GM12878 (cell line): ENCODE results near the gene ANO1. TPM values are rescaled to one million over a fixed set of nuclear protein-coding genes. Genes with fewer than 3 reads are reported as not detected.

ENCODE experiments used
- ATAC-seq: fragments of 200-7000 bp; cut with Tn5 transposase; 3 replicates; pipeline ENCODE4 v1.9.1; 2020; ENCODE audit warnings: mild to moderate bottlenecking, moderate library complexity
- BruUV-seq: library from RNA; stranded (reverse); fragments of 400-500 nt; replicated peaks from 2 replicates; lab custom pipeline; 2021; lab: Mats Ljungman, UMichigan
- CTCF ChIA-PET: fragments of 300-600 bp; sonication (Branson Sonifier 250); formaldehyde crosslinking; extraction: SDS; loops from one replicate; lab custom pipeline; 2021; ENCODE audit warnings: inconsistent platforms; lab: Yijun Ruan, JAX
- POLR2A ChIA-PET: fragments of 350-600 bp; formaldehyde crosslinking; extraction: SDS; loops from one replicate; lab custom pipeline; 2021; ENCODE audit warnings: inconsistent platforms; lab: Charles Lee
- RAD21 ChIA-PET: fragments of 300-600 bp; sonication (Branson Sonifier 250); formaldehyde crosslinking; loops from one replicate; lab custom pipeline; 2023; ENCODE audit warnings: antibody characterized with exemption; ENCODE audit not compliant: unreplicated experiment; lab: Charles Lee
- SMC1A ChIA-PET: fragments of 300-600 bp; sonication (Branson Sonifier 250); formaldehyde crosslinking; loops from one replicate; lab custom pipeline; 2023; ENCODE audit not compliant: unreplicated experiment, uncharacterized antibody; lab: Charles Lee
- DNase-seq: peaks from one replicate; pipeline ENCODE4 v3.0.0-alpha.2; 2011; ENCODE audit warnings: low read depth, low spot score
- FAIRE-seq: peaks from 3 replicates; lab custom pipeline; 2011; peaks lifted over from hg19 to GRCh38; lab: Jason Lieb, UNC
- H2AFZ ChIP-seq: 2 replicates; pipeline ENCODE4 v1.6.0; 2011; ENCODE audit warnings: low read depth, low read length, control low read depth; ENCODE audit not compliant: control insufficient read depth
- H3K27ac ChIP-seq: 2 replicates; pipeline ENCODE4 v1.5.1; 2011; ENCODE audit warnings: control low read depth; ENCODE audit not compliant: control insufficient read depth, insufficient read depth
- H3K27me3 ChIP-seq, 2 experiments: replicated peaks in 1 of 2; 2 replicates each; pipeline versions ENCODE4 v1.6.0 to v1.6.1; 2011; ENCODE audit warnings: low read length in 1 of 2; ENCODE audit not compliant: control insufficient read depth in 2 of 2, insufficient read depth in 2 of 2
- H3K36me3 ChIP-seq, 2 experiments: 2 replicates each; pipeline ENCODE4 v1.5.1; 2011; ENCODE audit warnings: low read length in 1 of 2; ENCODE audit not compliant: control insufficient read depth in 2 of 2, insufficient read depth in 2 of 2
- H3K4me1 ChIP-seq: 2 replicates; pipeline ENCODE4 v1.6.1; 2011; ENCODE audit warnings: mild to moderate bottlenecking, low read length, moderate library complexity, mixed read lengths; ENCODE audit not compliant: control insufficient read depth, insufficient read depth
- H3K4me2 ChIP-seq: 2 replicates; pipeline ENCODE4 v1.6.0; 2011; ENCODE audit warnings: control low read depth; ENCODE audit not compliant: control insufficient read depth, insufficient read depth
- H3K4me3 ChIP-seq: fragments of 200-600 bp; sonication (generic); 2 replicates; pipeline ENCODE4 v1.5.1; 2016
- H3K79me2 ChIP-seq: 2 replicates; pipeline ENCODE4 v1.6.0; 2011; ENCODE audit warnings: low read length; ENCODE audit not compliant: control insufficient read depth, insufficient read depth
- H3K9ac ChIP-seq: 2 replicates; pipeline ENCODE4 v1.8.0; 2011; ENCODE audit warnings: low read length, control low read depth, mixed read lengths; ENCODE audit not compliant: control insufficient read depth, insufficient read depth
- H3K9me3 ChIP-seq: replicated peaks from 3 replicates; pipeline ENCODE4 v1.5.1; 2011; ENCODE audit warnings: mild to moderate bottlenecking, low read length; ENCODE audit not compliant: control insufficient read depth, insufficient read depth
- H4K20me1 ChIP-seq: 2 replicates; pipeline ENCODE4 v1.6.0; 2011; ENCODE audit not compliant: control insufficient read depth, insufficient read depth
- IKZF2 ChIP-seq, 2 experiments: fragments of 450-650 bp; IDR thresholded peaks; 2 replicates each; pipeline ENCODE4 v1.6.1; 2017; ENCODE audit warnings: mild to moderate bottlenecking in 2 of 2, moderate library complexity in 2 of 2
- POLR2A ChIP-seq: IDR thresholded peaks from 2 replicates; pipeline ENCODE4 v1.6.1; 2011; ENCODE audit warnings: low read depth, mild to moderate bottlenecking, low read length
- SMAD5 ChIP-seq: IDR thresholded peaks from 2 replicates; pipeline ENCODE4 v1.6.1; 2016; ENCODE audit warnings: antibody characterized with exemption, low read depth
- STAT3 ChIP-seq: IDR thresholded peaks from 2 replicates; pipeline ENCODE4 v1.6.1; 2011; ENCODE audit warnings: low read depth, low read length, improper control_type of control experiment
- WGBS: methylation state at CpG from one replicate; pipeline ENCODE4 v1.1.6; 2016; ENCODE audit warnings: low lambda C conversion rate; ENCODE audit not compliant: insufficient replicate concordance, insufficient coverage; ENCODE audit errors: missing lambda C conversion rate; 5-methylcytosine and 5-hydroxymethylcytosine counted together
- in situ Hi-C: fragments of 300-500 bp; cut with MboI; formaldehyde crosslinking; loops from 9 replicates; pipeline ENCODE4 v1.14.3; 2018; ENCODE audit warnings: mixed read lengths
- intact Hi-C: fragments of 100-400 bp; cut with micrococcal nuclease; formaldehyde crosslinking; loops from one replicate; pipeline ENCODE4 v1.14.2; 2022; ENCODE audit not compliant: unreplicated experiment
- polyA plus RNA-seq, 11 experiments: library from polyadenylated mRNA; depleted of rRNA in 4 of 11; unstranded in 6 of 11; stranded (reverse) in 5 of 11; fragments of >200 nt; fragmentation: Nextera tagmentation in 4 of 11; fragmentation: Illumina TruSeq in 1 of 11; extraction: Ambion mirVana in 4 of 11; extraction: Trizol in 1 of 11; gene quantifications; 1 replicate in 1 of 11; 2 replicates in 10 of 11; pipeline versions ENCODE4 v1.2.1 to v1.2.3, GENCODE V29; 2011 to 2016; ENCODE audit warnings: inconsistent platforms in 2 of 11, missing spikeins in 2 of 11, low read depth in 1 of 11
- total RNA-seq, 4 experiments: library from RNA; depleted of rRNA in 3 of 4; stranded (reverse); fragments of >200 nt in 3 of 4; fragmentation: Illumina TruSeq in 1 of 4; extraction: Trizol in 1 of 4; gene quantifications; 2 replicates each; pipeline versions ENCODE4 v1.2.1 to v1.2.3, GENCODE V29; 2013 to 2021

ANO1 gene
- total and polyA plus RNA-seq, 10 of the 15 experiments (the other 5 are each of a cell fraction or from before 2014, with no cell fraction given): 0.01 to 0.38 (median 0.06) TPM; not detected in 7

DNA sequence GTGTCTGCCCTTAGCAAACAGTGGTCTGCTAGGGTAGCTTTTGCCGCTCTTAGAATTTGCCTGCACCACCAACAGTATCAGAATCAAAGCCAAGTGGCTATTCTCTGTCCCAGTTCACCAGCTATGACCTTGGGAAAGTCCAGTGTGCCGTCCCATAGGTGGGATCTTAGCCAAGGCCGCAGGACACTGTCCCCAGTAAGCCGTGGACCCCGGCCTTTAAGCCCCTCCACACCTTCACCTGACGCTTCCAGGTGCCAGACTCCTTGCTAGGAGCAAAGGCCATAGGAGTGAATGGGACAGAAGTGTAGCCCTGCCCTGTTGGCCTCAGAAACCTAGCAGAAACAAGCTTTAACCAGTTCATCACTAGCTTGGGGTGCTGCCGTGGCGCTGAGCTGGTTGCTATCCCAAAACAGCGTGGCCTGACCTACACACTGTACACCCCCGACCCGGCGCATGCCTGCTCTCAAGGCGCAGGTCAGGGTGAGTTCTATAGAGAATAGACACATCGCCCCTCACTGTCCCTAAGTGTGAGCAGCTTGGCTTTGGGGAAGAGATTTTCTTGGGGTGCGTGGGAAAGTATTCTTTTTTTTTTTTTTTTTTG, 129.5 kb downstream of the ANO1 start:
- Histone ChIP-seq H3K4me3 (no peak overlapping the region), H3K4me2 (no peak overlapping the region), H2AFZ (no peak overlapping the region), H3K4me1 (peaks cover 10% of the 10 kb centered on the region), H3K9ac (no peak overlapping the region), H3K27me3 (no peaks in the 10 kb centered on the region), H3K36me3 (peaks cover 7 to 13% of the 10 kb centered on the region in 2 experiments), H3K9me3 (no peaks in the 10 kb centered on the region), H3K79me2 (peaks cover 27% of the 10 kb centered on the region), H3K27ac (no peak overlapping the region), H4K20me1 (peaks cover 6% of the 10 kb centered on the region; the same call in 1 of the 2 replicates)
- in situ Hi-C loops (no loop called here), intact Hi-C loops (loop anchor here (10.0 kb wide), 1 partner anchor 117 kb away; no protein-coding TSS in a partner anchor)
- FAIRE-seq: no peak
- POLR2A ChIA-PET: interaction anchor here (0.6 kb wide), 1 partner anchor 536 kb away, joined by 4 read pairs; no protein-coding TSS in a partner anchor
- 94% methylated on average over 15 of the region's 15 CpGs for WGBS
- ATAC-seq: no peak
- RAD21 ChIA-PET: no interaction called here
- SMC1A ChIA-PET: interaction anchor here (1.0 kb wide), 1 partner anchor 9 kb away, joined by 3 read pairs; no protein-coding TSS in a partner anchor
- no TSS peak for BruUV-seq
- no peak for DNase-seq
- 0 out of 2 replicates have a peak, but pooled peaks have one; percentile 16 for TF ChIP-seq POLR2A
- TF ChIP-seq IKZF2 (IDR thresholded peaks at IDR 0.05): no peak
- CTCF ChIA-PET: no interaction called here

GRCh38 chr11:70209391-70209912, 131.3 kb downstream of the ANO1 start:
- Histone ChIP-seq H4K20me1 (peaks cover 6% of the 10 kb centered on the region; the same call in 1 of the 2 replicates), H2AFZ (no peak overlapping the region), H3K79me2 (peaks cover 13% of the 10 kb centered on the region), H3K4me1 (peaks cover 6% of the 10 kb centered on the region), H3K4me2 (no peak overlapping the region), H3K27me3 (no peaks in the 10 kb centered on the region), H3K9ac (no peak overlapping the region), H3K27ac (no peak overlapping the region), H3K36me3 (peaks cover 7 to 13% of the 10 kb centered on the region in 2 experiments), H3K9me3 (no peaks in the 10 kb centered on the region), H3K4me3 (no peak overlapping the region)
- 96% methylated on average over 6 of the region's 6 CpGs for WGBS
- ChIA-PET RAD21 (no interaction called here), POLR2A (no interaction called here), CTCF (no interaction called here), SMC1A (no interaction called here)
- no TSS peak for BruUV-seq
- peak; percentile 35; the same call in 1 of the 2 replicates for TF ChIP-seq SMAD5
- TF ChIP-seq STAT3: no peak
- in situ Hi-C loops (no loop called here), intact Hi-C loops (loop anchor here (10.0 kb wide), 1 partner anchor 115 kb away; no protein-coding TSS in a partner anchor)
- DNase-seq: no peak
- ATAC-seq: no peak
- no peak for FAIRE-seq
